Activated T-helper 17 cell treated with anti-CD3 and anti-CD28 coated beads, Interleukin-2, amount 50 U/mL, for 72 hours (primary cell): Measurements from ENCODE around the gene KCNC4. TPM values are rescaled to one million over a fixed set of nuclear protein-coding genes. Genes with fewer than 3 reads are reported as not detected.
A peak's percentile ranks its signal among the peaks of the same experiment; 100 is the strongest.

Source experiments
- ATAC-seq: fragments of 150-1000 bp; cut with Tn5 transposase; replicated peaks from 2 replicates; pipeline ENCODE4 v1.10.0; 2021; ENCODE audit warnings: mild to moderate bottlenecking, moderate library complexity
- H3K27ac Mint-ChIP-seq: one replicate; pipeline ENCODE4 v1.8.0; 2022; ENCODE audit warnings: mixed read lengths
- H3K27me3 Mint-ChIP-seq: one replicate; pipeline ENCODE4 v1.8.0; 2022; ENCODE audit warnings: mixed read lengths
- H3K36me3 Mint-ChIP-seq: one replicate; pipeline ENCODE4 v1.8.0; 2022; ENCODE audit warnings: low read depth, mild to moderate bottlenecking, mixed read lengths
- H3K4me1 Mint-ChIP-seq: one replicate; pipeline ENCODE4 v1.8.0; 2022; ENCODE audit warnings: mixed read lengths
- H3K4me3 Mint-ChIP-seq: one replicate; pipeline ENCODE4 v1.8.0; 2022; ENCODE audit warnings: mild to moderate bottlenecking, mixed read lengths
- H3K9me3 Mint-ChIP-seq: one replicate; pipeline ENCODE4 v1.8.0; 2022; ENCODE audit warnings: mixed read lengths
- total RNA-seq, 2 donors: library from RNA; stranded (reverse); gene quantifications; one replicate each; pipeline ENCODE4 v1.2.3, GENCODE V29; 2022

The KCNC4 gene
- 10 to 100 TPM; 13.4 to 18.9 TPM for total RNA-seq

- H3K4me1 Mint-ChIP-seq: peaks cover 28% of the 10 kb centered on the region
- ATAC-seq: peak; percentile 86
- H3K27me3 Mint-ChIP-seq: no peaks in the 10 kb centered on the region
- no peaks in the 10 kb centered on the region for H3K9me3 Mint-ChIP-seq
- H3K27ac Mint-ChIP-seq: peak within 1 kb of the TSS; percentile 84
- H3K4me3 Mint-ChIP-seq: peak within 1 kb of the TSS; percentile 89
- no peaks in the 10 kb centered on the region for H3K36me3 Mint-ChIP-seq
Measured at GRCh38 chr1:110209715-110210603, at the start of gene KCNC4. TSS of gene KCNC4 (plus strand) at chr1:110210314. CDS start at chr1:110211500, 1,186 bp downstream.

- Mint-ChIP-seq H3K27me3 (peaks cover 41% of the 10 kb centered on the region), H3K4me1 (no peaks in the 10 kb centered on the region), H3K9me3 (no peaks in the 10 kb centered on the region), H3K4me3 (no peak overlapping the region), H3K36me3 (no peaks in the 10 kb centered on the region), H3K27ac (no peak overlapping the region)
- no peak for ATAC-seq
Measured at GRCh38 chr1:110160538-110161100, 49.5 kb upstream of the KCNC4 start.

- H3K4me3 Mint-ChIP-seq: no peak overlapping the region
- no peak for ATAC-seq
- no peaks in the 10 kb centered on the region for H3K4me1 Mint-ChIP-seq
- peaks cover 40% of the 10 kb centered on the region for H3K27me3 Mint-ChIP-seq
- no peak overlapping the region for H3K27ac Mint-ChIP-seq
- no peaks in the 10 kb centered on the region for H3K9me3 Mint-ChIP-seq
- no peaks in the 10 kb centered on the region for H3K36me3 Mint-ChIP-seq
Measured at GRCh38 chr1:110161165-110161564, 48.9 kb upstream of the KCNC4 start.

GRCh38 chr1:110161849-110162248 lies 48.3 kb upstream of the KCNC4 start:
- Mint-ChIP-seq H3K4me1 (no peaks in the 10 kb centered on the region), H3K36me3 (no peaks in the 10 kb centered on the region), H3K27me3 (peaks cover 33% of the 10 kb centered on the region), H3K27ac (no peak overlapping the region), H3K9me3 (no peaks in the 10 kb centered on the region), H3K4me3 (no peak overlapping the region)
- no peak for ATAC-seq

- Mint-ChIP-seq H3K9me3 (no peaks in the 10 kb centered on the region), H3K27me3 (peaks cover 24% of the 10 kb centered on the region), H3K36me3 (no peaks in the 10 kb centered on the region), H3K27ac (no peak overlapping the region), H3K4me3 (no peak overlapping the region), H3K4me1 (no peaks in the 10 kb centered on the region)
- ATAC-seq: no peak
Measured at GRCh38 chr1:110163591-110163990, 46.5 kb upstream of the KCNC4 start.

- H3K36me3 Mint-ChIP-seq: no peaks in the 10 kb centered on the region
- H3K27me3 Mint-ChIP-seq: peaks cover 16% of the 10 kb centered on the region
- no peaks in the 10 kb centered on the region for H3K4me1 Mint-ChIP-seq
- no peak overlapping the region for H3K27ac Mint-ChIP-seq
- H3K9me3 Mint-ChIP-seq: no peaks in the 10 kb centered on the region
- no peak overlapping the region for H3K4me3 Mint-ChIP-seq
- ATAC-seq: no peak
Measured at GRCh38 chr1:110164725-110165350, 45.3 kb upstream of the KCNC4 start.

GRCh38 chr1:110165761-110166231 lies 44.3 kb upstream of the KCNC4 start:
- Mint-ChIP-seq H3K36me3 (no peaks in the 10 kb centered on the region), H3K4me3 (no peak overlapping the region), H3K27me3 (peaks cover 10% of the 10 kb centered on the region), H3K4me1 (no peaks in the 10 kb centered on the region), H3K9me3 (no peaks in the 10 kb centered on the region), H3K27ac (no peak overlapping the region)
- no peak for ATAC-seq

- H3K27me3 Mint-ChIP-seq: peaks cover 13% of the 10 kb centered on the region
- no peaks in the 10 kb centered on the region for H3K36me3 Mint-ChIP-seq
- ATAC-seq: no peak
- H3K9me3 Mint-ChIP-seq: no peaks in the 10 kb centered on the region
- H3K4me3 Mint-ChIP-seq: no peak overlapping the region
- H3K27ac Mint-ChIP-seq: no peak overlapping the region
- no peaks in the 10 kb centered on the region for H3K4me1 Mint-ChIP-seq
Measured at GRCh38 chr1:110166861-110167260, 43.3 kb upstream of the KCNC4 start.

- no peaks in the 10 kb centered on the region for H3K36me3 Mint-ChIP-seq
- no peak overlapping the region for H3K4me3 Mint-ChIP-seq
- H3K27ac Mint-ChIP-seq: no peak overlapping the region
- H3K27me3 Mint-ChIP-seq: peaks cover 5% of the 10 kb centered on the region
- no peaks in the 10 kb centered on the region for H3K9me3 Mint-ChIP-seq
- no peaks in the 10 kb centered on the region for H3K4me1 Mint-ChIP-seq
- no peak for ATAC-seq
Measured at GRCh38 chr1:110170766-110171733, 39.1 kb upstream of the KCNC4 start.

- Mint-ChIP-seq H3K36me3 (no peaks in the 10 kb centered on the region), H3K4me3 (no peak overlapping the region), H3K27me3 (peaks cover 5% of the 10 kb centered on the region), H3K4me1 (no peaks in the 10 kb centered on the region), H3K27ac (no peak overlapping the region), H3K9me3 (no peaks in the 10 kb centered on the region)
- ATAC-seq: no peak
Measured at GRCh38 chr1:110172001-110172400, 38.1 kb upstream of the KCNC4 start.

- Mint-ChIP-seq H3K27ac (no peak overlapping the region), H3K36me3 (no peaks in the 10 kb centered on the region), H3K27me3 (peaks cover 5% of the 10 kb centered on the region), H3K9me3 (no peaks in the 10 kb centered on the region), H3K4me1 (no peaks in the 10 kb centered on the region), H3K4me3 (no peak overlapping the region)
- no peak for ATAC-seq
Measured at GRCh38 chr1:110173466-110174105, 36.5 kb upstream of the KCNC4 start.

GRCh38 chr1:110174961-110175360 lies 35.2 kb upstream of the KCNC4 start:
- no peaks in the 10 kb centered on the region for H3K36me3 Mint-ChIP-seq
- no peak for ATAC-seq
- peaks cover 5% of the 10 kb centered on the region for H3K27me3 Mint-ChIP-seq
- no peak overlapping the region for H3K27ac Mint-ChIP-seq
- H3K4me1 Mint-ChIP-seq: no peaks in the 10 kb centered on the region
- H3K4me3 Mint-ChIP-seq: no peak overlapping the region
- no peaks in the 10 kb centered on the region for H3K9me3 Mint-ChIP-seq

GRCh38 chr1:110176299-110176956 lies 33.7 kb upstream of the KCNC4 start:
- no peak for ATAC-seq
- no peaks in the 10 kb centered on the region for H3K36me3 Mint-ChIP-seq
- H3K27ac Mint-ChIP-seq: no peak overlapping the region
- H3K4me3 Mint-ChIP-seq: no peak overlapping the region
- peaks cover 4% of the 10 kb centered on the region for H3K27me3 Mint-ChIP-seq
- no peaks in the 10 kb centered on the region for H3K4me1 Mint-ChIP-seq
- H3K9me3 Mint-ChIP-seq: no peaks in the 10 kb centered on the region
